H9 (cell line): ENCODE data around the gene ELAVL1. TPM values are rescaled to one million over a fixed set of nuclear protein-coding genes. Genes with fewer than 3 reads are reported as not detected.

ENCODE experiments used
- DNase-seq: peaks from one replicate; pipeline ENCODE4 v3.0.0-alpha.2; 2017
- H2AFZ ChIP-seq: one replicate; pipeline ENCODE4 v1.6.1; 2013; ENCODE audit warnings: mild to moderate bottlenecking, low read length, control low read depth, moderate library complexity
- H2AK5ac ChIP-seq: 2 replicates; pipeline ENCODE4 v1.6.1; 2013; ENCODE audit warnings: low read length, control low read depth, mixed read lengths; ENCODE audit not compliant: insufficient read length
- H2BK120ac ChIP-seq: one replicate; pipeline ENCODE4 v1.6.1; 2013; ENCODE audit warnings: low read depth, mild to moderate bottlenecking, low read length, control low read depth, inconsistent platforms; ENCODE audit not compliant: poor library complexity, severe bottlenecking
- H2BK12ac ChIP-seq: 2 replicates; pipeline ENCODE4 v1.6.1; 2013; ENCODE audit warnings: low read length, control low read depth, mixed read lengths, low read depth; ENCODE audit not compliant: insufficient read length
- H2BK15ac ChIP-seq: 2 replicates; pipeline ENCODE4 v1.6.1; 2013; ENCODE audit warnings: low read depth, low read length, control low read depth
- H2BK20ac ChIP-seq: one replicate; pipeline ENCODE4 v1.6.1; 2013; ENCODE audit warnings: low read depth, mild to moderate bottlenecking, low read length, control low read depth, inconsistent platforms; ENCODE audit not compliant: poor library complexity, severe bottlenecking
- H2BK5ac ChIP-seq: 2 replicates; pipeline ENCODE4 v1.6.1; 2013; ENCODE audit warnings: low read length, control low read depth, mixed read lengths; ENCODE audit not compliant: insufficient read length
- H3K14ac ChIP-seq: 2 replicates; pipeline ENCODE4 v1.6.1; 2013; ENCODE audit warnings: low read length, control low read depth; ENCODE audit not compliant: insufficient read depth
- H3K18ac ChIP-seq: 2 replicates; pipeline ENCODE4 v1.6.1; 2013; ENCODE audit warnings: low read depth, mild to moderate bottlenecking, mixed read lengths, low read length, control low read depth; ENCODE audit not compliant: insufficient read length
- H3K23ac ChIP-seq: 2 replicates; pipeline ENCODE4 v1.6.1; 2013; ENCODE audit warnings: low read length, control low read depth, mixed read lengths, low read depth; ENCODE audit not compliant: insufficient read length
- H3K23me2 ChIP-seq: 2 replicates; pipeline ENCODE4 v1.6.1; 2013; ENCODE audit warnings: low read depth, mild to moderate bottlenecking, mixed read lengths, low read length, control low read depth; ENCODE audit not compliant: insufficient read length, poor library complexity, severe bottlenecking
- H3K27ac ChIP-seq: 2 replicates; pipeline ENCODE4 v1.5.1; 2013; ENCODE audit warnings: low read length, control low read depth, mixed read lengths, low read depth; ENCODE audit not compliant: insufficient read length
- H3K27me3 ChIP-seq: 2 replicates; pipeline ENCODE4 v1.6.1; 2013; ENCODE audit warnings: low read length, control low read depth, inconsistent platforms; ENCODE audit not compliant: insufficient read depth
- H3K4ac ChIP-seq: 2 replicates; pipeline ENCODE4 v1.6.1; 2013; ENCODE audit warnings: low read depth, mild to moderate bottlenecking, control low read depth, inconsistent platforms, low read length, moderate library complexity
- H3K4me1 ChIP-seq: 2 replicates; pipeline ENCODE4 v1.6.1; 2013; ENCODE audit warnings: low read length, control low read depth, inconsistent platforms; ENCODE audit not compliant: insufficient read depth
- H3K4me2 ChIP-seq: 2 replicates; pipeline ENCODE4 v1.6.1; 2013; ENCODE audit warnings: low read length, control low read depth, mixed read lengths; ENCODE audit not compliant: insufficient read length, insufficient read depth
- H3K56ac ChIP-seq: 2 replicates; pipeline ENCODE4 v1.6.1; 2013; ENCODE audit warnings: low read depth, mild to moderate bottlenecking, mixed read lengths, low read length, control low read depth; ENCODE audit not compliant: insufficient read length
- H3K79me1 ChIP-seq: 2 replicates; pipeline ENCODE4 v1.6.1; 2013; ENCODE audit warnings: low read depth, mild to moderate bottlenecking, moderate library complexity, low read length, control low read depth, inconsistent platforms; ENCODE audit not compliant: insufficient read depth, poor library complexity, severe bottlenecking
- H3K79me2 ChIP-seq: 2 replicates; pipeline ENCODE4 v1.6.1; 2013; ENCODE audit warnings: low read length, control low read depth, inconsistent platforms; ENCODE audit not compliant: insufficient read depth
- H3K9ac ChIP-seq: 2 replicates; pipeline ENCODE4 v1.6.1; 2013; ENCODE audit warnings: low read length, control low read depth, mixed read lengths; ENCODE audit not compliant: insufficient read length; ENCODE audit errors: extremely low read depth
- H3K9me3 ChIP-seq: one replicate; pipeline ENCODE4 v1.6.1; 2013; ENCODE audit warnings: low read depth, low read length, inconsistent platforms; ENCODE audit not compliant: control insufficient read depth
- H3T11ph ChIP-seq: one replicate; pipeline ENCODE4 v1.6.1; 2013; ENCODE audit warnings: mild to moderate bottlenecking, low read length, control low read depth, inconsistent platforms
- H4K20me1 ChIP-seq: one replicate; pipeline ENCODE4 v1.6.1; 2013; ENCODE audit not compliant: control insufficient read depth, insufficient read length, insufficient read depth
- H4K5ac ChIP-seq: 2 replicates; pipeline ENCODE4 v1.6.1; 2013; ENCODE audit warnings: low read depth, mild to moderate bottlenecking, mixed read lengths, low read length, control low read depth; ENCODE audit not compliant: insufficient read length
- H4K8ac ChIP-seq: replicated peaks from 2 replicates; pipeline ENCODE4 v1.6.1; 2013; ENCODE audit warnings: low read length, control low read depth, mixed read lengths, low read depth; ENCODE audit not compliant: insufficient read length
- H4K91ac ChIP-seq: 2 replicates; pipeline ENCODE4 v1.6.1; 2013; ENCODE audit warnings: low read depth, mild to moderate bottlenecking, moderate library complexity, mixed read lengths, low read length, control low read depth; ENCODE audit not compliant: insufficient read length
- H3K27ac Mint-ChIP-seq, 3 experiments: 2 replicates in 2 of 3; 3 replicates in 1 of 3; pipeline ENCODE4 v1.8.0; 2020 to 2021; ENCODE audit warnings: mixed read lengths in 3 of 3, mild to moderate bottlenecking in 1 of 3, moderate library complexity in 1 of 3
- H3K27me3 Mint-ChIP-seq: 2 replicates; pipeline ENCODE4 v1.8.0; 2021; ENCODE audit warnings: low read depth, mild to moderate bottlenecking, moderate library complexity, mixed read lengths
- H3K36me3 Mint-ChIP-seq, 3 experiments: 2 replicates in 2 of 3; 3 replicates in 1 of 3; pipeline ENCODE4 v1.8.0; 2020 to 2021; ENCODE audit warnings: low read depth in 3 of 3, mixed read lengths in 3 of 3; ENCODE audit not compliant: insufficient read depth in 1 of 3
- H3K4me1 Mint-ChIP-seq, 2 experiments: 2 replicates each; pipeline ENCODE4 v1.8.0; 2020; ENCODE audit warnings: mixed read lengths in 2 of 2
- H3K4me3 Mint-ChIP-seq, 2 experiments: 2 replicates in 1 of 2; 3 replicates in 1 of 2; pipeline ENCODE4 v1.8.0; 2020 to 2021; ENCODE audit warnings: mild to moderate bottlenecking in 2 of 2, mixed read lengths in 2 of 2, moderate library complexity in 1 of 2
- H3K9me3 Mint-ChIP-seq, 2 experiments: 2 replicates in 1 of 2; 3 replicates in 1 of 2; pipeline ENCODE4 v1.8.0; 2020; ENCODE audit warnings: mild to moderate bottlenecking in 2 of 2, mixed read lengths in 2 of 2, moderate library complexity in 1 of 2
- CTCF ChIP-seq: fragments of 200-600 bp; sonication (generic); conservative IDR thresholded peaks from 3 replicates; pipeline ENCODE4 v1.8.0; 2021; ENCODE audit warnings: antibody characterized with exemption, mild to moderate bottlenecking
- WGBS: extraction: QIAGEN DNeasy Blood & Tissue Kit; methylation state at CpG from one replicate; pipeline ENCODE4 v1.1.7; 2013; ENCODE audit warnings: missing lambda C conversion rate, low lambda C conversion rate, mixed read lengths; ENCODE audit not compliant: insufficient read length; ENCODE audit errors: extremely low coverage; 5-methylcytosine and 5-hydroxymethylcytosine counted together
- total RNA-seq: library from RNA; stranded (reverse); gene quantifications from 2 replicates; pipeline ENCODE4 v1.2.1, GENCODE V29; 2021

Gene ELAVL1
- total RNA-seq, 1 experiment from 2014 or later: 149 TPM

- no peak overlapping the region for H2BK120ac ChIP-seq
- H3K27ac Mint-ChIP-seq: peak overlapping the region in 2 of 3 experiments; percentile 89 to 95; a peak in 4 of 7 replicates
- H3K56ac ChIP-seq: no peak overlapping the region
- no peak for TF ChIP-seq CTCF
- H3K23ac ChIP-seq: no peak overlapping the region
- DNase-seq: peak; percentile 97
- H3K9me3 Mint-ChIP-seq: no peaks in the 10 kb centered on the region; a peak in 1 of 5 replicates
- H3K4me1 Mint-ChIP-seq: peaks cover 19 to 26% of the 10 kb centered on the region in 2 experiments
- no peak overlapping the region for H2AK5ac ChIP-seq
- WGBS: no CpG with 5 or more reads among the region's 62 CpGs
- no peaks in the 10 kb centered on the region for H3K4me1 ChIP-seq
- peaks cover 7 to 13% (median 12%) of the 10 kb centered on the region in 3 experiments; a peak in 5 of 7 replicates for H3K36me3 Mint-ChIP-seq
- H3K9ac ChIP-seq: no peak overlapping the region
- peaks cover 11% of the 10 kb centered on the region; the same call in 1 of the 2 replicates for H3K27me3 ChIP-seq
- H3K4ac ChIP-seq: no peak overlapping the region
- no peak overlapping the region for H4K5ac ChIP-seq
- no peaks in the 10 kb centered on the region for H3K79me2 ChIP-seq
- no peak overlapping the region for H4K91ac ChIP-seq
- no peaks in the 10 kb centered on the region for H4K20me1 ChIP-seq
- H2AFZ ChIP-seq: no peak overlapping the region
- no peak overlapping the region for H2BK20ac ChIP-seq
- peaks cover 37% of the 10 kb centered on the region for H3K27me3 Mint-ChIP-seq
- peaks cover 17% of the 10 kb centered on the region for H3K23me2 ChIP-seq
- H3K27ac ChIP-seq: no peak overlapping the region
- peak overlapping the region; percentile 67 to 84 for H3K4me3 Mint-ChIP-seq
- H4K8ac ChIP-seq: no peak overlapping the region
- no peak overlapping the region for H2BK12ac ChIP-seq
- no peak overlapping the region; the same call in 1 of the 2 replicates for H3K14ac ChIP-seq
- no peaks in the 10 kb centered on the region for H3K9me3 ChIP-seq
- no peak overlapping the region for H2BK5ac ChIP-seq
- H3K4me2 ChIP-seq: peak overlapping the region; percentile 63
- H3K18ac ChIP-seq: peak overlapping the region; percentile 12
- H3T11ph ChIP-seq: no peak overlapping the region
- no peaks in the 10 kb centered on the region for H3K79me1 ChIP-seq
- no peak overlapping the region for H2BK15ac ChIP-seq
Measured at GRCh38 chr19:7920519-7921301, 84.7 kb downstream of the ELAVL1 start.
